NCI-H2196 (cell line): ENCODE data around the gene LRAT.
"Not testable (repeated sequence)": the region's sequence is repeated elsewhere in the genome, so short reads cannot be mapped to it uniquely, and the experiment has no call there.

ENCODE experiments used
- DNase-seq: peaks from one replicate; lab custom pipeline; 2025; ENCODE audit not compliant: unreplicated experiment; lab: John Stamatoyannopoulos, UW

LRAT gene

GRCh38 chr4:154743683-154744340 is at the start of gene LRAT:
Gene LRAT (plus strand): TSS chr4:154744000. CDS start chr4:154744327, 327 bp downstream.
- DNase-seq, result peak; percentile 44

DNA sequence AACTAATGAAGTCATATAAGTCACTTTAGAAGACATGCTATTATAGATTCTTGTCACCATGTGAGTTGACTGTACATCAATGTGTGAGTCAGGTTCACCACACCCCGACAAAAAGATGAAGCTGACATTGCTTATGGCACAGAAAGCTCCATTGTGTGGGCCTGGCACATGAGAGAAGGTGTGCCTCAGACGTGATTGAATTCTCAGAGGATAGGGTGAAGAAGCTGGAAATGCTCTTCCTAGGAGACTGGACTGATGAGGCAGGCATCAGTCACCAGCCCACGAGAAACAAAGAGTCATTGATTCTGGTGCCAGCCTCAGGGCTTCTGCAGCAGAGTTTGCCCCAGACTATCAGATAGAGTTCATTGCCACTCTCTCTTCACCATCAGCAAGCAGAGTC is 35.9 kb upstream of the LRAT start:
- no peak for DNase-seq

DNA sequence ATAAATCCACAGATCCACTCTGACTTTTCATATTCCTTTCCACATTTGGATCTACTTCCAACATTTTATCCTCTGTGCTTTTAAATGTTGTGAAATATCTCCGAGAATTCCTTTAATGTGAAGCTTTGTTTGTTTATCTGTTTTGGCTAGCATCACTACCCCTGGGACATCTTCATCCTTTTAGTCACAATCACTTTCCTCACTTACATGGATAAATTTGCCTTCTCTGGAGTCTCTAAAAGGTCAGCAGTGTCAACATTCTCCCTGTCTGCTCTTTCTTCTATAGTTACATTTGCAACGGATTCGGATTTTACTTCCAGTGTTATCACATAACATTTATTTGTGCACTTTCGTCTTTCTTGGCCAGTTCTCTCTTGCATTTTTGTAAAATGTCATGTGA is 34.2 kb upstream of the LRAT start:
- no peak for DNase-seq

DNA sequence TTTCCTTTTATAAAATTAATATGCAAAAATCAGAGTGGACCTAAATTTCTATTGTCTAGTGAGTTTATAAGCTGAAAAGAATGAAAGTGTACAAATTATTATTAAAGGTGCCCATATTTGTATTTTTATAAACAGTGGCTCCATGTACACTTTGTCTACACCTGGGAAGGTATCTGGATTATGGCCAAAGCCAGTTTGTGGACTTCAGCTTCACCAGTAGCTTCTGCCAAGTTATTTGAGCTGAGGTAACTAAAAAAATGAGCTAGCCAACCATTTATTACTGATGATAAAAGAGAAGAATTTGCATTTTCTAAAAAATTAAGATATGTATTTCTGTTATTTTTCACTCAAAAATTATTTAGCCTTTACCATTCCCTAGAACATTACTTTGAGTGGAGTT is 32.3 kb upstream of the LRAT start:
- DNase-seq, result no peak

DNA sequence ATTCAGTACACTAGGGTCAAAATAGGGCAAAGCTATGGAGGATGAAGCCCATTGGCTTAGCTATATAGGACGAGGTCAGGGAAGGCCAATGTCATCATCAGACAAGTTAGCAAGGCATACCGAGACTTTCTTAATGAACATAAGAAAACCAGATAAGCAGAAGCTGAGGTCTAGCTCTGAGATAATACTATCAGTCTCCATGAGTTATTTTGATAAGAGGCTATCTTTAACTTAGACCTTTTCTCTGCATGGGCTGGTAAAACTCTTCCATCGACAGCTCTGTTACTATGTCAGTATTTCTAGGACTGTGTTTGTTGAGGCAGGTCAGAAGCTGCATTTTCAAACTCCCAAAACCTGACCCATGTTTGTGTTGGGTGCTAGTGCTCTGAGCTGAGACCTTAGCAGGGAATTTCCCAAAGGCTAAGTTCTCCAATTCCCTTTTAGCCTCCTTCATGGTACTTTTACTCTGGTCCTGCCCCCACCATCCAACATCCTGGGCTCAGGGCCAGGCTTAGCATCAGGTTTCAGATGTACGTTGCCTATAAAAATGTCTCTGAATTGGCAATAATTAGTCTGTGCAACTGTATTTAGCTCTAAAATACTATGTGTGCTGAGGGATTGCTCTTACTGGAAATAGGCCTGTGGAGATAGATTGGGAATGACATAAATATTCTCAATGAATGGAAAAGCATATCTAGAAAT is 29.3 kb upstream of the LRAT start:
- no peak for DNase-seq

- no peak for DNase-seq
Observed at GRCh38 chr4:154719087-154719486, 24.7 kb upstream of the LRAT start.

GRCh38 chr4:154720123-154720522 is 23.7 kb upstream of the LRAT start:
- DNase-seq, result no peak

GRCh38 chr4:154720618-154721267 is 23.1 kb upstream of the LRAT start:
- DNase-seq, result no peak

GRCh38 chr4:154722262-154722661 is 21.5 kb upstream of the LRAT start:
- no peak for DNase-seq

DNA sequence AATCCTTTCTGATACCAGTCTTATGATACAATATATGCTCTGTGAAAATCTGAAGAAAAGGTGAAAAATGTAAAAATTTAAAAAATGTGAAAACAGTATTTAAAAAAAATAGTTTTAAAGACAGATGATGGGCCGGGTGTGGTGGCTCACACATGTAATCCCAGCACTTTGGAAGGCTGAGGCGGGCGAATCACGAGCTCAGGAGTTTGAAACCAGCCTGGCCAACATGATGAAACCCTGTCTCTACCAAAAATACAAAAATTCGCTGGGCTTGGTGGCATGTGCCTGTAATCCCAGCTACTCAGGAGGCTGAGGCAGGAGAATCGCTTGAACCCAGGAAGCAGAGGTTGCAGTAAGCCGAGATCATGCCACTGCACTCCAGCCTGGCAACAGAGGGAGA is 20.2 kb upstream of the LRAT start:
- DNase-seq, result not testable (repeated sequence)

- no peak for DNase-seq
Observed at GRCh38 chr4:154727540-154727939, 16.3 kb upstream of the LRAT start.

GRCh38 chr4:154731756-154732155 is 12.0 kb upstream of the LRAT start:
- no peak for DNase-seq

DNA sequence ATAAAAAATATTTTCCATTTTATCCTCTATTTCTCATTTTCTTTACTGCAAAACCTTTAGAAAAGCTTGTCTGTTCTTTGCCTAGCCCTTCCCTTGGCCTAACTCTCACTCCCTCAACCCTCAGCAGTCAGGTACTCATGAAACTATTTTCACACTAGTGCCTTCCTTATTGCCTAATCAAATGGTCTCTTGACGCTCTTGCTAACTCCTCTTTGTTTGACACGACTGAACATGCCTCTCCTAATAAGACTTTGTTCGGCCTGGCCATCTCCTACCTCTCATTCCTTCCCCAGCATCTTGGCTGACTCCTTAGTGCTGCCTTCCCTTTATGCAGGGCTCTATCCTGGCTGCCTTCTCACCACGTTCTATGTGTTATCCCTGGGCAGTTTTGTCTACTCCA is 11.1 kb upstream of the LRAT start:
- DNase-seq, result no peak

DNA sequence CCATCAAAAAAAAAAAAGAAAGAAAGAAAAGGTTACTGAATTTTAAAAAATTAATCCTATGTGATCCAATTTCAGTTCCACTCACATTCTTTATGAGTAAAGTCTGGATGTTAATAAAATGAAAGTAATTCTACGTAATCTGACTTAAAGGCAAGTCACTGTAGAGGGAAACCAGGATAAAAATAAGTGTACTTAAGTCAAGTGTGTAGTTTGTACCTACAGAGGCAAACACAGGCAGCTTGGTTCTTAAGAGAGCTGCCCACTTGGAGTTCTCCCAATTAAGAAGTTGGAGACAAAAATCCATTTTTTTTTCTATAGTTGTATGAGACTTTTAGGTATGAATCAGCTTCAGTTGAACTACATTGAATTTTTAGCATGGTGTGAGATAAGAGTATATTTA is 7.0 kb upstream of the LRAT start:
- no peak for DNase-seq

- no peak for DNase-seq
Observed at GRCh38 chr4:154738426-154738825, 5.4 kb upstream of the LRAT start.

DNA sequence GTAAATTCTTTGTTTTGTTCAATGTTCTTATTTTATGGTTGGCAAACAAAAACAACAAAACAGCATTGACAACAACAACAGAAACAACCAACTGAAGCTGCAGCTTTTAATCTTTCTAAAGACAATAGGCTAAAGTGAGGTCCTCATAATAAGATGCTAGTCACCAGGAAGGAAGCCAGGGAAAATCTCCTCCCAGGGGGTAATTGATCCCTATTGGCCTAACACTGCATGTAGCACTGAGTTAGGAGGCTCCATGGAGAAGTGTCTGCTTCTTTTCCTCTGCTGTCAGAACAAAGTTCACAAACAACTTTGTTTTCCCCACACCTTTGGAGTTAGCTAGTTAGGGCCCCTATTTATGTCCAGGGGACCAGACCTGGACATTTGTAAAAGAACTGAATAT is 4.7 kb upstream of the LRAT start:
- no peak for DNase-seq

- no peak for DNase-seq
Observed at GRCh38 chr4:154740462-154740861, 3.3 kb upstream of the LRAT start.

GRCh38 chr4:154741131-154741665 is 2.6 kb upstream of the LRAT start:
- no peak for DNase-seq

GRCh38 chr4:154741922-154742850 is 1.6 kb upstream of the LRAT start:
- DNase-seq, result no peak

DNA sequence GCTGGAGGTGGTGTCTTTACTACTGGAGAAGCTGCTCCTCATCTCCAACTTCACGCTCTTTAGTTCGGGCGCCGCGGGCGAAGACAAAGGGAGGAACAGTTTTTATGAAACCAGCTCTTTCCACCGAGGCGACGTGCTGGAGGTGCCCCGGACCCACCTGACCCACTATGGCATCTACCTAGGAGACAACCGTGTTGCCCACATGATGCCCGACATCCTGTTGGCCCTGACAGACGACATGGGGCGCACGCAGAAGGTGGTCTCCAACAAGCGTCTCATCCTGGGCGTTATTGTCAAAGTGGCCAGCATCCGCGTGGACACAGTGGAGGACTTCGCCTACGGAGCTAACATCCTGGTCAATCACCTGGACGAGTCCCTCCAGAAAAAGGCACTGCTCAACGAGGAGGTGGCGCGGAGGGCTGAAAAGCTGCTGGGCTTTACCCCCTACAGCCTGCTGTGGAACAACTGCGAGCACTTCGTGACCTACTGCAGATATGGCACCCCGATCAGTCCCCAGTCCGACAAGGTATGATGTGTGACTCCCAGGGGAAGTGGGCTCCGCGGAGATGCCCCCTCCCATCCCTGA is 634 bp downstream of the LRAT start:
- no peak for DNase-seq

GRCh38 chr4:154757713-154758112 is 13.9 kb downstream of the LRAT start:
- DNase-seq, result no peak
